ENCODE data around the gene CEBPA. TPM values are rescaled to one million over a fixed set of nuclear protein-coding genes. Genes with fewer than 3 reads are reported as not detected.

The CEBPA gene
- total RNA-seq, 1 donor from 2014 or later, result 18.3 TPM

DNA sequence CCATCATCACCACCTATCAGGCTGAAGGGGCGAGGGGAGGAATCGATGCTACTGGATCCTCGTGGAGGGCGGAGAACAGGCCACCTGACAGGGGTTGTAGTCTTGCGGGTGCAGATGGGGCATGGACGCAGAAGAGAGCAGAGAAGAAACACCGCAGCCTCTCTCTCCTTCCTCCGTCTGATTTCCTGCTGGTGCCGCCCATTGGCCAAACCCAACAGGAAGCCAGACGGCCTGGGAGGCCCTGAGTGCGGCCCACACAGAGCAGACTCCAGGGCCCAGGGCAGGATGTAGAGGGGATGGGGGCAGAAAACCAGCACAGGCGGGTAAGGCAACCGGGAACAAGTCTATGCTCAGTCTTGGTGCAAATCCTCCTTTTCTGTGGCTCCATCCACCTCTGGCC is 15.4 kb downstream of the CEBPA start:
- no peak for ATAC-seq

DNA sequence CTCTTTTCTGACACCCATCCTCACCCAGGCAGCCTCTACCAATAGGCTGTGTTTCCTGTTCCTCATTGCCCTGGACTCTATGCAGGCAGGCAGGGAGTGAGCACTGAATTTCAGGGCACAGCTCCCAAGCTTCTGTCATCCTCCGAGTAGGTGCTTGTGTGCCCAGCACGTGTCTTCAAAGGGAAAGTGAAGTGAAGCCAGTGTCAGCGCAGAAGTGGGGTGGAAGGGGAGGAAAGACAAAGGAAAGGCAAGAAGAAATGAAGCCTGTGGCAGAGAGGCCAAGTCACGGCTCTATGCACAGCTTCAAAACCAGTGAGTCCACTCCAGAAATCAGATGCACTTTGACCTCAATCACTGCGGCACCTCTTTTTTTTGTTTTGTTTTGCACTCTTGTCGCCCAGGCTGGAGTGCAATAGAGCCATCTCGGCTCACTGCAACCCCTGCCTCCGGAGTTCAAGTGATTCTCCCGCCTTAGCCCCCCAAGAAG is 16.9 kb downstream of the CEBPA start:
- no peak for ATAC-seq

DNA sequence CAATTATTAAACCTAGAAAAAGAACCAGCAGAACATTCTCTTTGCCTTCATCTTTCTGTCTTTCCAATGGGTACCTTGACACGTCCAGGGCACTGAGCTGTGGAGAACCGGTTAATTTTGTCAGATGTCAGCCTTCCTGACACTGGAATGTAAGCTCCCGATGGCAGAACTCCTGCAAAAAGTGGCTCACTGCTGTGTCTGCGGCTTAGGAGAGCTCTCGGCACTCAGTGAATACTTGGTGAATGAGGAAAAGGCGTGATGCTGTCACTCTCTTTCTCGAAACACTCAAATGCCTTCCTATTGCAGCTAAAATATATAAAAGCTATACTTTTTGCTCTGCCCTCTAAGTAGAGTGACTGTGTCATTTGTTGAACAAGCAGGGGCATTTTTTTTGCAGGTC is 17.6 kb downstream of the CEBPA start:
- ATAC-seq, result no peak

DNA sequence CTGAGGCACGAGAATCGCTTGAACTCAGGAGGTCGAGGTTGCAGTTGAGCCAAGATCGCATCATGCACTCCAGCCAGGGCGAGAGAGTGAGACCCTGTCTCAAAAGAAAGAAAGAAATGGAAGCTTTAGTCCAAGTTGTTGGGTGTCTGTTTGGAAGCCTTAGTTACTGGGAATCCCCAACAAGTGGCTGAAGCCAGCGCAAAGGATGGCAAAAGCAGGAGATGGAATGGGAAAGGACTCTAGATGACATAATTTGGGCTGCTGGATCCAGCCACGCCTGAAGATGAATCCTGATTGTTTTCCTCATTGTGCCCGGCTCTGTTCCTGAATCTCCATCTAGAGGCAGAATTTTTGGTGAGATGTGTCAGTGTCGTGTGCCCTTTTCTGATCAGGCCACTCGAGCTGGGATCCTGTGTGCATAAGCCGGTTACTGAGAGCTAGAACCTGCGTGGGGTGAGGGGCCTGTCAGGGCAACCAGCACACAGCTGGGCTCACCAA is 18.1 kb downstream of the CEBPA start:
- ATAC-seq, result no peak

DNA sequence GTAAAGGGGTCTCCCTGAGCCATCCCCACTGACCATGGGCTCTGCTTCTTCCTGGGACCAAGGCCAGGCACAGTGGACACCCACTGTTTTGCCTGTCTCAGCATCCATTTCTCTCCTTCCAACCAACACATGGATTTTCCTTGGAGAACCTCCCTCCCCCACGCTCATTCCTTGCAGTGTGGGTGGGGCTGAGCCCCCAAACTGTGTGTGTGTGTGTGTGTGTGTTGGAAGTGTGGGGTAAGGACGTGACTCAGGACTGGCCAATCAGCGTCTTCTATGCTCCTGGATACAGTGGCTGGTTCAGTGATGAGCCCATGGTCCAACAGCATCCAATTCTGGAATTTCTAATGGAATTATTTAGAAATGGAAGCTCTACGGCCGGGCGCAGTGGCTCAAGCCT is 18.7 kb downstream of the CEBPA start:
- ATAC-seq, result no peak

DNA sequence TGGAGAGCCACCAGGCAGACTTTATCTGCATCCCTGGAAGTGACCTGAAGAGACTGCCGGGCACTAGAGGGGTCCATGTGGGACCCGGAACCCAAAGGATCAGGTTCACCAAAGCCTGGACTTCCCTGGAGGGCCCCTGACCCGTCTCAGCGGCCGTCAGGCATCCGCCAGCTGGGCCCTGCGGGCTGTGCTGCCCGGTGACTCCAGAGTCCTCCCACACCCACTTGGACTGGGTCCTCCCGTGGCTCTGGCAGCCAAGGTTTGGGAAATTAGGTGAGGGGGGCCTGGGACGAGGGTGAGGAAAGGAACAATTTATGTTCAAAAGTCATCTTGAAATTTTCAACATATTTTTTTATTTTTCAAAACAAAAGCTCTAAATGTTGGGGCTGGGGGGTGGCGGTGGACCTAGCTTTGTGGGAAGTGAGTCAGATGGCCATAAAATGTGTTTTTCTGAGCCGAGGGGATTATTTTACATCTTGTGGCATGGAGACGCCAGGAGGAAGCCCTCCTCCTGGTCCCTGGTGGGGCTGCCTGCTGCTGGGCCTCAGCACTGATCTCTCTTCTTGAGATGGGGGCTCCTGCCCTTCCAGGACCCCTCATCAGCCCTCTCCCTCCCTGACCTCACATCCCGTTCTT is 20.2 kb downstream of the CEBPA start:
- ATAC-seq, result no peak

DNA sequence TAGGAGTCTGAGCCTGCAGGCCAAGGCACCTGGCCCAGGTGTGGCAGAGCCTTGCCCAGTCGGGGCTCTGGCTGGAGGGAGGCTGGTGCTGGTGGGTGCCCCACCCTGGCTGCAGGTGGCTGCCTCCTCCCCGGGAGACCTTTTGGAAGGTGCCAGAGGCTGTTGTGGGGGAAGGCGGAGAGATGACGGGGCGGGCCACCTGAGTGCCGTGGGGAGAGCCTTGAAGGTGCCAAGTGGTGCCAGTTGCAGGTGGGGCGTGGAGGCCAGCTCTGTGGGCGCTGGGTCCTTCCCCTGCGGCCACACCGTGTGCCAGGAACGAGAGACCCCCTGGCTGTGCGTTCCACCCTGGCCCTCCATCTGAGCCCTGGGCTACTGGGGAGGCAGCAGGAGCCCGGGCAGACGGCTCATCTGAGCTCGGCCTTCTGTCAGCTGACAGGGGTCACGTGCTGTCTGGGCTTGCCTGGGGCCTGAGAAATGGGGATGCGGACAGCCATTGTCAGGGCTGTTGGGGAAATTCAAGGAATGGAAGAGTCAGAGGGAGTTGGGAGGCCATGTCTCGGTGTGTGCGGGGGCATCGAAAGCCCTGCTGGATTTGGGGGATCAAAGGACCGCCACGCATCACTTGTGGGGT is 20.9 kb downstream of the CEBPA start:
- ATAC-seq, result peak; percentile 32

DNA sequence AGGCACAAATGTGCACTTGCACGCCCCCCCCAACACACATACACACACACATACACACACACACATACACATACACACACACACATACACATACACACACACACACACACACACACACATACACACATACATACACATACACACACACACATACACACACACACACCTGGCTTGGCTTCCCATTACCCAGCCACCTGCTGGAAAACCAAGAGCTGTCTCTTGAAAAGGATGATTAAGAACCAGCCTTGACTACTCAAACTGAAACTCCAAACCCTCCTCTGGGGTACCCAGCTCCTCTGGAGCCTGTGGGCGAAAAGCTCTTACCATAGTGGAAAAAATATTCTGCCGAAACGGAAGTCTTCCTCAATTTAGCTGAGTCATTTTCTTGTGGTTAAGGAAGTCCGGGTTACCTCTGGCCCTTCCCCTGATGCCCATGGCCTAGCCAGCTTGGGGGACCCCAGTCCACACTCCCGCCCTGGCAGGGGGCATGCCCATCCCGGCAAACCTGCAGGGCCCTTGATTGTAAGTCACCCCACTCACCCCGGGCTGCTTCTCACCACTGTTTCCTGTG is 21.9 kb downstream of the CEBPA start:
- ATAC-seq, result peak; percentile 3

DNA sequence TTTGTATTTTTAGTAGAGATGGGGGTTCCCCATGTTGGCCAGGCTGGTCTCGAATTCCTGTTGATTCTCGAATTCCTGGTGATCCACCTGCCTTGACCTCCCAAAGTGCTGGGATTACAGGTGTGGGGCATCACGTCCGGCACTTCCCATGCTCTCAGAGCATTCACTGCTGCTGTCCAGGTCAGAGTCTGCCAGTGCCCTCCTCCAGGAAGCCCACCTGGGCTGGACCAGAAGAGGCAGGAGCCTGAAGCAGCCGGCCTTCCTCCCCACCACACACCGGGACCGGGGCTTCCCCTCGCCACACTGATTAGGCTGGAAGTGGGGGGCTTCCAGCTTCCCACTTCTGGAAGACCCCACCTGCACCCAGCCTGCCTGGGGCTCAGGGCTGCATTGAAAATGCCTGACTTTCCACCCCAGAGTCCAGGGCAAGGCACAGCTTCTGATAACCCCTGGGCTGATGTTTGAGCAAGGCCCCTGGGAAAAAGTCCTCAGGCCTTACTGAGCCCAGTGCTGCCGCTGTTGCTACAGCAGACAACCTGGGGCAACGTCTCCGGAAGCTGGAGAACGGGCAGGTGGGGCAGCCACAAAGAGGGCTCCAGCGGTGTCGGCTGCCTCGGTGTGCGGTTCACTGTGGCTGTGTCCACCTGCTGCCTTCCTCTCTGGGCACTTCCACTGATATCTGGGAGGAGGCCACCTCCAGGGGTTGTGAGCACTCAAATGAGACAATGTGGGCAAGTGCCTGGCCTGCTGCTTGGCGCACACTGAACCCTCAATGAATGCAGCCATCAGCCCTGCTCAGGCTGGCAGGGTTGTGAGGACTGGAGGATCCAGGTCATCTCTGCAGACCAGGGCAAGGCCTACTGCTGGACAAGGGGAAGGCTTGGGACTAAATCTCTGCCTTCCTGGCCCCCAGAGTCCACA is 22.6 kb downstream of the CEBPA start:
- no peak for ATAC-seq

DNA sequence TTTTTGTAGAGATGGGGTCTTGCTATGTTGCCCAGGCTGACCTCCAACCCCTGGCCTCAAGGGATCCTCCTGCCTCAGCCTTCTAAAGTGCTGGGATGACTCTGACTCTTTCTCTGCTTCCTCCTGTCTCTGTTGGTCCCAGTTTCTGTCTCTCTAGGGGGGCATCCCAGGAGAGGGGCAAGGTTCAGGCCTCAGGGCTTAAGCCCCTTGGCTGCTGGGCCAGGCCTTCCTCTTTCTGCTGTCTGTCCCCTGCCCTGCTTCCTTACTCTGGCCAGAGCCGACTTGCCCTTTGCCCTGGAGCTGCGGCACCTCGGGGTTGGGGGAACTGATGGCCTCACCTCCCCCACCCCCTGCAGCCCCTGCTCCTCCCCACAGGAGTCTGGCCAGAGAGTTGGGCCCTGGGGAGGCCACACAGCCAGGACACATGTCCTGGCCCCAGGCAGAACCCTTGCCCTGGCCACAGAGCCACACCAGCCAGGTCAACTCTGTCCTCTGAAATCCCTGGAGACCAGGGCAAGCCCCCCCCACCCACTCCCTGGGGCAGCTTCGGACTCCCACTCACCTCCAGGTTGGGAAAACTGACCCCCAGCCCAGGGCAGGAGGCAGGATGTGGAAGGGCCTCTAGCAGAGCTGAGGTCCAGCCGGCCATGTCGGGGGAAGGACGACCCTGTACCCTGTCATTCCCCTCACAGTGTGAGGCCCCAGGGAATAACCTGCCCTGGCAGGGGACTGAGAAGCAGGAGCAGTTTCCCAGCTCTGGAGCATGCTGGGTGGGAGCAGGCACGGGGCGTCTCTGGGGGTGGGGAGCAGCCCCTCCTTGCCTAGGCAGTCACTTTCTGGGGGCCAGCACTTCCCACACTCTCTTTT is 23.7 kb downstream of the CEBPA start:
- ATAC-seq, result no peak

DNA sequence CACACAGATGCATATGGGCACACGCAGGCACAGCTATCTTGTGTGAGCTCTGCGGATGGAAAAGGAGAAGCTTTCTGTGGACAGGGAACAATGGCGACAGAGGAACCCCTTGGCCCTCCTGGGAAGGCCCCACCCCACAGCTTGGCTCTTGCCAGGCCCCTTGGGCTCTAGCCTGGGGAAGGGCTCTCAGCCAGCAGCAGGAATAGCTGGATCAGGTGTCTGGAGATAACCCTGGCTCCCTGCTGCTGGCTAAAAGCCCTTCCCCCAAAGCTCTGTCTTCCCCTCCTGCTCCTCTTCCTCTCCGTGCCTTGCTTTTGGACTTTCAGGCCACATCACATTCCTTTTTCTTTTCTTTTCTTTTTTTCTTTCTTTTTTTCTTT is 24.3 kb downstream of the CEBPA start:
- no peak for ATAC-seq

DNA sequence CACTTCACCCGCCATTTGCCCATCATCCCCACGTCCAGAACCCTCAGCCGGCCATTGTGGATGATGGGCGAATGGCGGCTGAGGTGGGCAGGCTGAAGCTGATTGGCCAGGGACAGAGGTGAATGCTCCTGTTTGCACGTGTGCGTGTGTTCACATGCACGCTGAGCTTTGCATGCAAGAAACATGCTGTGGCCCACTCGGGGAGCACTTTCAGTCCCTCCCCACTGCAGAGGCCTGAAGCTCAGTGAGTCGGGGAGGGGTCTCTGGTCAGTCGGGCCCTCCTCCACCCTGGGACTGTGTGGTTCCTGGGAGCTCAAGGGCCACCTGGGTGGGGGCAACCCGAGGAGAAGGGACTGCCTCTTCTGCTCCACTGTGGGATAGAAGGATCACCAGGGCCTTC is 24.9 kb downstream of the CEBPA start:
- no peak for ATAC-seq

DNA sequence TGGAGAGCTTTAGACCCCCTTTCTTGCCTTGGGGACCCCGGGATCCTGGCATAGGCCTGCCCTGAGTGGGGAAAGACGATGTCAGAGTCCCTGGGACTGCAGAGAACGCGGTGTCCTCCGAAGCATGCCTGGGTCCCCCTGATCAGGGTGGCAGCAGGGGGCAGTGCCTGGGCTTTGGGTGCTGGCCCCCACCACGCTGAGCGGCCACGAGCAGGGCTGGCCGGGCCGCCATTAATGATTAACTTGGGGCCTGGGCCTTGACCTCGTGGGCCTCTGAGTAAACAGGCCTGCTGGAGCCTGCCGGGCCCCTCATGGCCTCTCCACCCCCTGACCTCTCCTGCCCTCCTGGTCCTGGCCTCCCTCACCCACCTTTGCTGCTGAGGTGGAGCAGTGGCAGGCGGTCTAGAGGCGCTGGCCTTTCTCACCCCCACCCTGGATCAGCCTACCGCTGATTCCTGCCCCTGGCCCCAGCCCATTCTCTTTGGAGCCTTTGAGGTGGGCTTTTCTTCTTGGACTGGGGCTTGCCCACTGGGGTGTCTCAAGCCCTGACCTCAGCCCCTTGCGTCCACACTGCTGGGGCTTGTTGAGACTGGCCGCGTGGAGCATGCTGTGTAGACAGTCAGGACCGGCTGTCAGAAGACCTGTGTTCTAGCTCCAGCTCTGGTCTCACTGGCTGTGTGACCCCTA is 26.3 kb downstream of the CEBPA start:
- ATAC-seq, result no peak

DNA sequence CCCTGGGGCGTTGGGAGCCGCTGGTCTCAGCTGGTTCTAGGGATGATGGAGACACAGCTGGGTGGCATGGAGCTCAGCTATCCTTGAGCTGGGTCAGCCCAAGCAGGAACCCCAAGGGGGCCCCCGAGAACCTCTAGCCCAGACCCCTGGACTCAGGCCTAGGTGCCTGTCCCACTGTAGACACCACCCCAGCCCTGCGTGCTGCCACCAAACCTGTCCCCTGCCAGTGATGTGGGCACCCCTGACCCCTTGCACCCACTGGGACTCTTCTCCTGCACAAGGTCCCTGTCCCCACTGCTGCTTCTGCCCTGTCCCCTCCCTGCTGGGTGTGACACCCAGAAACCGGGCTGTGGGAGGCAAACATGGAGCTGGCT is 26.8 kb downstream of the CEBPA start:
- no peak for ATAC-seq

DNA sequence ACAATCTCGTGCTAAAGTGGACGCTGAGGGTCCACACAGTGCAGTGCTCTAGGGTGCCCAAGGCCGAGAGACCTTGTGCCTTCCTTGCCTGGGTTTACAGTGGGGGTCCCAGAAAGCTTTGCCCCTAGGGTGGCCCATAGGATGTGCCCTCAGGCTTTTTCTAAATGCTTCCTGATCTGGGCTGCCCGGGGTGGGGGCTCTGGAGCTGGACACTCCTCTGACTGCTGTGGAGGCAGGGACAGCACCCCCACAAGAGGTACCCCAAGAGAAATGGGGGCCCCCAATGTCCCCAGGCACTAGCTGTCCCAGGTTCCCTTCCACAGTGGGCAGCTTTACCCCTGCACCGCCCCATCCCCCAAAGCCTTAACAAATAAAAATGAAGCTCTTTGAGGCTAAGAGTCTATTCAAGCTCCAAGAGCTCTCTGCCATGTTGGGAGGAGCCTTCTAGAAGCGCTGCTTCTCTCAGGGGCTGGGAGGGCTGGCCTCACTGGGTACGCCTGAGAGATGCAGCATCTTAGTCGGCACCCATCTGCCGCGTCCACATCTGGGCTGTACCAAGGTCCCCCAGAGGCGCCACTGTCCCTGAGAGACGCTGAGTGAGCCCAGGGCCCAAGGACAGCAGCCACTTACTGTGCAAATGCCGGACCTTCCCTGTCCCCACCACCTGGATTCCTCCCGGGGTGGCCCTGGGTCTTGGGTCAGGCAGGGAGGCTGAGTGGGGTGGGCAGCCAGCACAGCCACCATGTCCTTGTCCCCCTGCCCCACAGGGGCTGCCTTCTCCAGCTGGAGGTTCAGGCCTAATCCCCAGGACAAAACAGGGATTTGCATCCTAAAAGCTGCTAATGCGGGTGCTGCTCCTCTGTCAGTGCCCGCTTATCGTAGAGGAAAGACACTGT is 27.4 kb downstream of the CEBPA start:
- ATAC-seq, result no peak

DNA sequence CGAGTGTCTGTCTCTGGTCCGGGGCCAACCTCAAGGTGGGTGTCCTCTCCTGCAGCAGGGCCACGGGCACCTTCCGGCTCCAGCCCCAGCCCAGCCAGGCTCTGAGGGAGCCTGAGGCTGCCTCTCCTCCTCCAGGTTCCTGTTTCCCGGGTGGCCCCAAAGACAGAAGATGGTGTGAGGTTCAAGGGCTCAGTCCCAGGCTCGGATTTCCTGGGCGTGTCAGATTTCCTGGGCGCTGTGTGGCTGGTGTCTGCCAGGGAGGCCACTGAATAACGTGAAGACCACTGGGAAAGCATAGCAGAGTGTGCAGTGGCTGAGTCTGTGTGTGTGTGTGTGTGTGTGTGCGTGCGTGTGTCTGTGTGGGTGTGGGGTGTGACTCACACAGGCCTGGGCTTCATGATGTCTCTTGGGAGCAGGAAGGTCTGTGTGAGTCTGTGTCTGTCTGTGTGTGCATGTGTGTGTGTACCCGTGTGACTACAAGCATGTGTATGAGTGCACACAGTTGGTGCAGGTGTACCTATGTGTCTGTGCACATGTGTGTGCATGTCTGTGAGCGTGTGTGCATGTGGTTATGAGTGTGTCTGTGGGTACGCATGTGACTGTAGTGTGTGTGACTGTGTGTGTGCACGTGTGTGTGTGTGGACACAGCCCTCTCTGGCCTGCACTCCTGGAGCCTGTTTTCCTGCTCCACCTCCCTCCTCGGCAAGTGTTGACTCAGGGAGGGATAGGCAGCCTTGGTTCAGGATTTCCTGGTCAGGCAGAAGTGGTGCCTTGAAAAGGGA is 28.3 kb downstream of the CEBPA start:
- ATAC-seq, result peak; percentile 82

DNA sequence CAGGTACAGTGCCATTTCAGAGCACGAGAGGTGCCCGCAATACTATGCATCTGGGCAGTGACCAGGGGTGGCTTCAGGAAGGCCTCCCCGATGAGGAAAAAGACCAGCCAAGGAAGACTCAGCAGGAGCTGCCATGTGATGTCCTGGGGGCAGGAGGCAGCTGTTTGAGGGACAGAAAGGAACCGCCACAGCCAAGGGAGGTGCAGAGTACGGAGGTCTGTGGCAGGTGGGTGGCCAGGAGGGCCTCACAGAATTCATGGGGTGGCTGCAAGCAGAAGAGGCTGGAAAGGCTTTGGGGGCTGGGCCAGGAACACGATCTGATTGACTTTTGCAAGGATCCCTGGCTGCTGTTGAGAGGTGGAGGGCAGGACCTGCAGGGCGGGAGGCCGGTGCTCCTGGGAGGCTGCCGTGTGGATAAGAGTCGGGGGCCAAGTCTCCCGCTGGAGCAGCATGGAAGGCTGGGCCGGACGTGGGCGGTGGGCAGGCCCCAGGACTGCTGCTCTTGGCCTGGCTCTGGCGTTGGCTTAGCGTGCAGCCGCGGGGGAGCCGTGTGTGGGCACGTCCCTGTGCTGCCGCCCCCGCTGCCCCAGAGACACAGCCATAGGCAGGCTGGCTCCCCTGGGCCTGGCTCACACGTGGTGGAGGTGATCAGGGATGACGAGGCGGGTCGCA is 29.1 kb downstream of the CEBPA start:
- peak; percentile 35 for ATAC-seq

DNA sequence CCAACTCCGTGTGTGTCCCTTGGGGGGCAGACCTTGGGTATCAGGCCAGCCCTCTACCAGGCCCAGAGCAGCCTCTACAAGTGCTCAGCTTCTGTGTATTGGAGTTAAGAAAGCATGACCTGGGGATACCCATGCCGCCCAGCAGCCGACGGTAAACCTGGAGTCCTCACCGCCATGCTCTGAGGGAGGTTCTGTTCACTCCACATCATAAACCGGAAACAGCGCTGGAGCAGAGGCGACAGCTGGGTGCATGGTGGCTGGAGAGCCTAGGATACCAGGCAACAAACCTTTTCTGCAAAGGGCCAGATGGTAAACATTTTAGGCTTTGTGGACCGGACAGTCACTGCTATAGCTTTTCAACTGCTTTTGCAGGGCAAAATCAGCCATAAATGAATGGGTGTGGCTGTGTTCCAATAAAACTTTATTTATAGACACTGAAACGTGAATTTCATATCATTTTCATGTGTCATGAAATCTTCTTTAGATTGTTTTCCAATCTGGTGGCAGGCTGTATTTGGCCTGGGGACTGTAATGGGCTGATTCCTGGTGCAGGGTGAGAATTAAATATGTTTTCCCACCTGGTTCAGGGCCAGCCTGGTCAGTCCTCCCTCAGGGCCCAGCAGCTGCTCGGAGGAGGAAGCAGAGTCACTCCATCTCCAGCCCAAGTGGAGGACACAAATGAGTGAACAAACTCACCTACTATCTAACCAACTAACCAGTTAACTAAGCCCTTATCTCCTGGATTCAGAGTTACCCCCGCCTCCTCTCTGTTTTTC is 30.9 kb downstream of the CEBPA start:
- no peak for ATAC-seq
